Measurements from ENCODE around the gene CHCHD4. TPM values are rescaled to one million over a fixed set of nuclear protein-coding genes. Genes with fewer than 3 reads are reported as not detected.

CHCHD4 gene
- total and polyA plus RNA-seq, 2 of the 8 experiments (the other 6 are each of a cell fraction or from before 2014, with no cell fraction given) = 15.0 to 22.3 TPM

DNA sequence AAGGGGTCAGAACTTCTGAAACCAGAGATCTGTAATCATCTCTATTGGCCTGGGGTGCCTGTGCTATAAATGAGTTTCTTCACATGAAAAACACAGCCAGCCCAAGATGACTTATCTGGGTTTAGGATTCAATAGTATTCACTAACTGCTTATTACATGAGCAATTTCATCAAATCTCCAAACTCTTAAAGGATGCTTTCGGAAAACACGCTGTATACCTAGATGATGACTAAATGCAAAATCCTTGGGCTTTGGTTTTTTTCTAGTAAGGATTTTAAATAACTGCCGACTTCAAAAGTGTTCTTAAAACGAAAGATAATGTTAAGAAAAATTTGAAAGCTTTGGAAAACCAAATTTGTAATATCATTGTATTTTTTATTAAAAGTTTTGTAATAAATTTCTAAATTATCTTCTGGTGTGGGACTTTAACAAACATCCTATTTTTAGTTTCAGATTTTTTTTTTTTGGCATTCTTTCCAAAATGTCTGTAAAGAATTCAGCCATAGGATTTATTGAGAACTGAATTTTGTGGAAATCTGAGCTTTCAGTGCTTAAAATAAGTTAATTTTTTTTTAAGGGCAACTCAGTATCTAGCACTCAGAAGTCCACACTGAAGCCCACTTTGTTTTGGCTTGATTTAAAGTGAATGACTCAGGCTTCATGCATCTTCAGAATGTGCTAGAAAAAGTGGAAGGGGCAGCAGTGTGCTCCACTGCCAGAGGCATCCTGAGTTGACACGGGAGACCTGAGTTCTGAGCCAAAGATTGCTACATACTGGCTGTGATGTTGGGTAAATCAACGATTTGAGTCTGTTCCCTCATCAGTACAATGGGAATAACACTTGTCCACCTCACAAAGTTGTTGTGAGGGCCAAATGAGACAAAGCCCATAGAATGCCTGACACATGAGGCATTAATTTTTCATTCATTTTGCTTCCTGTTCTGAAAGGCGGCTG is 18.9 kb upstream of the CHCHD4 start (continued):
- TF ChIP-seq CHD1 (IDR thresholded peaks at IDR 0.05; ENCODE audit: low read depth, low read length) = no peak

All from H1 (cell line).